Adrenal gland (tissue), 12 donors: ENCODE data around the gene PUS3. TPM values are rescaled to one million over a fixed set of nuclear protein-coding genes. Genes with fewer than 3 reads are reported as not detected.

Experiments
- DNase-seq, 7 donors: peaks; one replicate each; pipeline ENCODE4 v3.0.0-alpha.2; 2019 to 2020
- H3K27ac ChIP-seq, 5 donors: fragments of 200-600 bp; sonication (generic) in 4 of 5; 1 replicate in 3 of 5; 2 replicates in 2 of 5; pipeline versions ENCODE4 v1.5.1 to v1.8.0; 2016 to 2020; ENCODE audit warnings: mild to moderate bottlenecking in 1 of 5
- H3K27me3 ChIP-seq: fragments of 200-600 bp; 2 replicates; pipeline ENCODE4 v1.8.0; 2021
- H3K36me3 ChIP-seq, 2 donors: fragments of 200-600 bp; replicated peaks in 1 of 2; 1 replicate in 1 of 2; 2 replicates in 1 of 2; pipeline versions ENCODE4 v1.5.1 to v1.8.0; 2018 to 2022
- H3K4me1 ChIP-seq, 2 donors: fragments of 200-600 bp; replicated peaks in 1 of 2; 1 replicate in 1 of 2; 2 replicates in 1 of 2; pipeline versions ENCODE4 v1.5.1 to v1.8.0; 2018 to 2021
- H3K4me3 ChIP-seq, 4 donors: fragments of 200-600 bp; sonication (generic) in 3 of 4; one replicate each; pipeline ENCODE4 v1.5.1; 2016 to 2018
- H3K9me3 ChIP-seq, 3 donors: fragments of 200-600 bp; sonication (generic) in 1 of 3; replicated peaks in 1 of 3; 1 replicate in 2 of 3; 2 replicates in 1 of 3; pipeline versions ENCODE4 v1.5.1 to v1.8.0; 2016 to 2021
- POLR2A ChIP-seq, 2 donors: fragments of 450-650 bp; IDR thresholded peaks; one replicate each; pipeline ENCODE4 v1.6.1; 2017; ENCODE audit warnings: antibody characterized with exemption in 2 of 2, mild to moderate bottlenecking in 2 of 2, moderate library complexity in 1 of 2
- WGBS, 4 donors: extraction: QIAGEN DNeasy Blood & Tissue Kit in 2 of 4; methylation state at CpG; one replicate each; pipeline versions ENCODE4 v1.1.5 to v1.1.7; 2013 to 2017; 5-methylcytosine and 5-hydroxymethylcytosine counted together
- intact Hi-C, 2 donors: fragments of 100-400 bp; cut with DNase I; formaldehyde crosslinking; loops; one replicate each; pipeline versions ENCODE4 v1.14.1 to v1.15.0; 2022 to 2023
- polyA plus RNA-seq, 3 donors: library from polyadenylated mRNA; stranded (reverse); fragments of 200-250 nt in 2 of 3; fragments of 350-450 nt in 1 of 3; fragmentation: Illumina TruSeq in 1 of 3; extraction: RNeasy Lipid Tissue Mini Kit (QIAGEN cat#74804) in 1 of 3; gene quantifications; one replicate each; pipeline ENCODE4 v1.2.3, GENCODE V29; 2013 to 2014
- total RNA-seq, 9 donors: library from RNA; depleted of rRNA in 4 of 9; stranded (reverse); fragments of >200 nt in 4 of 9; fragments of 120-200 nt in 1 of 9; fragmentation: NEBNext Ultra II Directional in 1 of 9; extraction: Animal tissue kit (Norgen Biotek cat#: 25700) in 1 of 9; gene quantifications; one replicate each; pipeline versions ENCODE4 v1.1.0 to v1.2.4, GENCODE V29; 2013 to 2023
- TF ChIP-seq, protein P1 (sequence below), 6 experiments: fragments of 450-650 bp in 4 of 6; fragments of 200-600 bp in 2 of 6; sonication (generic) in 1 of 6; IDR thresholded peaks; 1 replicate in 5 of 6; 2 replicates in 1 of 6; pipeline versions ENCODE4 v1.5.1 to v1.8.0; 2016 to 2021; ENCODE audit warnings: antibody characterized with exemption in 6 of 6, mild to moderate bottlenecking in 2 of 6, moderate library complexity in 1 of 6
- donor health status: healthy with polysubstance abuse.
- donor health status: Bipolar disorder and iron deficiency.
- donor health status: DM: yes; HTN: yes; CAD: no.
- donor health status: DM: no; HTN: no; CAD: no.
- donor health status: DM: no; HTN: no; CAD: no.
- donor health status: DM: yes; HTN: yes; CAD: no.

The PUS3 gene
- total and polyA plus RNA-seq, 12 donors, result 5.8 to 37.9 (median 15.2) TPM

GRCh38 chr11:125948278-125949051 is 45.5 kb upstream of the PUS3 start:
- Histone ChIP-seq H3K27me3 (no peaks in the 10 kb centered on the region), H3K9me3 (no peaks in the 10 kb centered on the region), H3K27ac (no peak overlapping the region), H3K4me3 (no peak overlapping the region), H3K36me3 (no peaks in the 10 kb centered on the region), H3K4me1 (peaks cover 0 to 3% of the 10 kb centered on the region in 2 donors)
- intact Hi-C loops, result loop anchor here in 1 of 2 donors (10.0 kb wide), 1 partner anchor 236 kb away; no protein-coding TSS in a partner anchor
- WGBS, 4 donors, result 69 to 79% (median 74%) methylated on average over 4 to 23 of the region's 23 CpGs
- no peak for TF ChIP-seq POLR2A (IDR thresholded peaks at IDR 0.05)
- TF ChIP-seq, protein P1, sequence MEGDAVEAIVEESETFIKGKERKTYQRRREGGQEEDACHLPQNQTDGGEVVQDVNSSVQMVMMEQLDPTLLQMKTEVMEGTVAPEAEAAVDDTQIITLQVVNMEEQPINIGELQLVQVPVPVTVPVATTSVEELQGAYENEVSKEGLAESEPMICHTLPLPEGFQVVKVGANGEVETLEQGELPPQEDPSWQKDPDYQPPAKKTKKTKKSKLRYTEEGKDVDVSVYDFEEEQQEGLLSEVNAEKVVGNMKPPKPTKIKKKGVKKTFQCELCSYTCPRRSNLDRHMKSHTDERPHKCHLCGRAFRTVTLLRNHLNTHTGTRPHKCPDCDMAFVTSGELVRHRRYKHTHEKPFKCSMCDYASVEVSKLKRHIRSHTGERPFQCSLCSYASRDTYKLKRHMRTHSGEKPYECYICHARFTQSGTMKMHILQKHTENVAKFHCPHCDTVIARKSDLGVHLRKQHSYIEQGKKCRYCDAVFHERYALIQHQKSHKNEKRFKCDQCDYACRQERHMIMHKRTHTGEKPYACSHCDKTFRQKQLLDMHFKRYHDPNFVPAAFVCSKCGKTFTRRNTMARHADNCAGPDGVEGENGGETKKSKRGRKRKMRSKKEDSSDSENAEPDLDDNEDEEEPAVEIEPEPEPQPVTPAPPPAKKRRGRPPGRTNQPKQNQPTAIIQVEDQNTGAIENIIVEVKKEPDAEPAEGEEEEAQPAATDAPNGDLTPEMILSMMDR (IDR thresholded peaks at IDR 0.05), result no peak
- peak in 2 of 7 donors; percentile 19 to 45 for DNase-seq

DNA sequence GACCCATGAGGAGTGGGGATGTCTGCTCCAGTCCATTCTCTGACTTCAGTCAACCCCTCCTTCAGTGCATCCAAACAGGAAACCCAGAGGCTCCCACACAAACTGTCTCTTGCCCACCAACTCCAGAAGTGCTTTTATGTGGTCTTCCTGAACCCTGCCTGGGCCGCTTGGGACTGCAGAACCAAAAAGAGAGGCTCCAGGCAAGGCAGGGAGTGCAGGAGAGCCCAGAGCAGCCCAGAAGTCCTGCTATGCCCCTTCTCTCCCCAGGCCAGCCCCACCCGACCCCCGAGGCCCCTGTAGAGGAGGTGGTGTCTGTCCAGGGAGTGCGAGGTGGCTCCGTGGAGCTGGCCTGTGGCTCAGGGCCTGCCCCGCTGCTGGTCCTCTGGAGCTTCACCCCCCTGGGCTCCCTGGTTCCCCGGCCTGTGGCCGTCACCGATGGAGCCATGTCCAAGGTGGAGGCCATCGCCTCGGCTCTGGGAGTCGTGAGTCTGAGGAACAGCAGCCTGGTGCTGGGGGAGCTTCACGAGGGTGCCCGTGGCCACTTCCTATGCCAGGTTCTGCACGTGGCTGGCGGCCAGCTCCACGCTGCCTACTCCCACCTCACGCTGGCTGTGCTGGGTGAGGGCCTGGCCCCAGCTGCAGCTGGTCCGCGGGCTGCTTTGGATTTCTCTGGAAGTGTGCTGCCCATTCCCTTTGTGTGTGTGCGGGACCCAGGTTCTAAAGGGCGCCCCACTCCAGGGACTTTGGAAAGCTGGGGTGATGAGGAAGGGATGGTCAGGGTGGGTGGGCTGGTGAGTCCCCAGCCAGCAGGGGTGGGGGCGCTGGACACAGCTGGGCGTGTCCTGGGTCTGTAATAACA is 44.6 kb upstream of the PUS3 start:
- Histone ChIP-seq H3K27ac (no peak overlapping the region), H3K4me3 (no peak overlapping the region), H3K9me3 (no peaks in the 10 kb centered on the region), H3K36me3 (no peaks in the 10 kb centered on the region), H3K4me1 (peaks cover 0 to 3% of the 10 kb centered on the region in 2 donors), H3K27me3 (no peaks in the 10 kb centered on the region)
- 81 to 92% (median 88%) methylated on average over 11 to 24 of the region's 24 CpGs for WGBS, 4 donors
- intact Hi-C loops, result loop anchor here in 1 of 2 donors (10.0 kb wide), 1 partner anchor 237 kb away; no protein-coding TSS in a partner anchor
- DNase-seq, result peak in 1 of 7 donors; percentile 10
- TF ChIP-seq, protein P1 (IDR thresholded peaks at IDR 0.05), result no peak
- TF ChIP-seq POLR2A (IDR thresholded peaks at IDR 0.05), result no peak

DNA sequence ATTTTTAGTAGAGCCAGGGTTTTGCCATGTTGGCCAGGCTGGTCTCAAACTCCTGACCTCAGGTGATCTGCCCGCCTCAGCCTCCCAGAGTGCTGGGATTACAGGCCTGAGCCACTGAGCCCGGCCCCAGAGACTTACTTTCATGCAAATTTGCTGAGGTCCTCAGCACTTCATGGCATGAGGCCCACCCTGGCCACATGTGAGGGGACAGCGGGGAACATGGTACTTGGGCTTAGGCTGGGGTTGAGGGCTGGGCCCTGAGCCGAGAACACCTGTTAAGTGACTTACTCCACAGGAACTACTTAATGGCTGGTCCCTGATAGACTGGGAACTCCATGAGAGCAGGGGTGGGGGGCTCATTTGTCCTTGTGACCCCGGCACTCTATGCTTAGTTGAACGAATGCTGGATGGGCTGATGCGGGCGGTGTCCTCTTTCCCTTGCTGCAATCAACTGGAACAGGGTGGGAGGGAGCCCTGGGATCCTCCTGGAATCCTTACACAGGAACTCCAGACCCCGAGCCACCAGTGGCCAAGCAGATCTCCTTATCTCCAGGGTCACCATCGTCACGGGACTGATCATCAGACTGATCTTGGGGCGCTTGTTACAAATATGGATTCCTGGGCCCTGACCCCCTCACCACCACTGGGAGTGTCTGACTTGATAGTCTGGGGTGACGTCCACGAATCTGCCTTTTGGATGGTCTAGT is 43.9 kb upstream of the PUS3 start:
- peak in 1 of 7 donors; percentile 37 for DNase-seq
- intact Hi-C loops, result loop anchor here in 1 of 2 donors (10.0 kb wide), 1 partner anchor 238 kb away; no protein-coding TSS in a partner anchor
- no peak overlapping the region for H3K4me3 ChIP-seq
- no peaks in the 10 kb centered on the region for H3K9me3 ChIP-seq
- TF ChIP-seq, protein P1 (IDR thresholded peaks at IDR 0.05), result no peak
- no peaks in the 10 kb centered on the region for H3K27me3 ChIP-seq
- H3K36me3 ChIP-seq, result no peaks in the 10 kb centered on the region
- WGBS, 4 donors, result 90 to 95% (median 91%) methylated on average over 10 to 14 of the region's 14 CpGs
- H3K27ac ChIP-seq, result no peak overlapping the region
- peaks cover 0 to 3% of the 10 kb centered on the region in 2 donors for H3K4me1 ChIP-seq
